Stimulated activated CD8-positive, alpha-beta memory T cell treated with anti-CD3 and anti-CD28 coated beads, Interleukin-7, amount 100 ng/mL, for 48 hours (primary cell): ENCODE results near the gene USP37.

Experiments
- DNase-seq, 2 donors: peaks; one replicate each; pipeline ENCODE4 v3.0.0-alpha.2; 2020; ENCODE audit warnings: low read depth in 1 of 2; ENCODE audit errors: extremely low read depth in 1 of 2

Gene USP37

GRCh38 chr2:218479595-218479994 lies 88.6 kb downstream of the USP37 start:
- no peak for DNase-seq

DNA sequence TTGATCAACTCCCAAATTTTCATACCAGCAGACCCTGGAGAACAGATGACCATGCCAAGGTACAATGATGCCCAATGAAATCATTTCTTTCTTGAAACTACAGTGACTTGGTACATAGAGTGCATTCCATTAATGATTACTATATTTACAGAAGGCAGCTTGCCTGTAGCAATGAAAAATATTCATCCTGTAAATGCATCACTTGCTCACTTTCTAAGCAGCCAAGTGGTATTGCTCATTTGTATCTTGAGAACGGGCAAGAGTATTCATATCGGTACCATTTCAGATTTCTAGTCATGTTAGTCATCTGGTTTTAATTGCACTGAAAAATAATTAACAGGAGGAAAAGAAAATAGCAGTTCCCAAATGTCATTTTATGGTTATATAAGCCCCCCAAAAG lies 89.6 kb downstream of the USP37 start:
- DNase-seq: no peak

GRCh38 chr2:218477247-218477646 lies 90.9 kb downstream of the USP37 start:
- DNase-seq: no peak

DNA sequence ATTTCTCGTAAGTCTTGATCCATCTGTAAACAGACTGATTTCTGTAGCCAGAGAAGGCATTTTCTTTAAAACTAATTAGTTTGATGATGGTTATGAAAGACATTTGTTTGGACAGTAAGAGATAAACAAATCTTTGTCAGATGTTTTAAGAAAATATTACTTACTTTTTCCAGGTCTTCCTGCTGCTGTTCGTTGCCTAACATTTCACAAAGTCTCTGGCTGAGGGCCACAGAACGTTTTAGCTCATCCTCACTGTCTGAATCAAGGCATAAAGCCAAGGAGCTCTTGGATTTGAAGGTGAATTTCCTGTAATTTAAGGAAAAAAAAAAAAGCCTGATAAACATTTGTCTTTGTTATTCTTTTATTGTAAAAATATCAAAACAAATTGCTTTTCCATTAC lies 91.5 kb downstream of the USP37 start:
- DNase-seq: no peak

GRCh38 chr2:218474527-218474926 lies 93.6 kb downstream of the USP37 start:
- no peak for DNase-seq

DNA sequence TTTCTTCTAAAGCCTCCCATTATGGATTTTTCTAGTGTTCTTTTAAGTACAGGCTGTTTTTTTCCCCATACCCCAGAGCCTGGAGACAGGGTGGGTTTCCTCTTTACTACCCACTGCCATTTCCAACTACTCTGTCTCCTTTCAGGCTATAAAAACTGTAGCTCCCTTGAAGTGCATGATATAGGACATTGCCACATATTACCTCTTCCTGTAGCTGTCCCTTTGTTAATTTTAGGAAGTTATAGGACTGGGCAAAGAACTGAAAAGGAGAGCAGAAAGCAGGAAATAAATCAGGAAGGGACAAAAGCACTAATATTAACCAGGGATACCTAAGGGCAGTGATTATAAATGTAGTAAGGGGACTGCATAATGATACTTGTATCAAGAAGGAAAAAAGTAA lies 95.2 kb downstream of the USP37 start:
- no peak for DNase-seq

DNA sequence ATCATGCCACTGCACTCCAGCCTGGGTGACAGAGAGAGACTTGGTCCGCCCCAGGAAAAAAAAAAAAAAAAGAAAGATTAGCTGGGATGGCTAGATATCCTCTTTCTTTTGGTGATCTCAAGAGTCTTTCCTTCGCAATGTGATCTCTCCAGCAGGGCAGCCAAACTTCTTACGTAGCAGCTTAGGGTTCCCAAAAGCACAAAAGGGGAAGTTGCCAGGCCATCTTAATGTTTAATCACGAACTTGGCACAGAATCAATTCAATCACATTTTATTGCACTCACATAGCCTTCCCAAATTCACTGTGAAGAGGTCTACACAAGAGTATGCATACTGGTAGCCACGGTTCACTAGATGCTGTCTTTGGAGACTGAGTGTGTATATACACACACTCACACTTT lies 96.2 kb downstream of the USP37 start:
- DNase-seq: no peak

- no peak for DNase-seq
Measured at GRCh38 chr2:218471036-218471435, 97.1 kb downstream of the USP37 start.

- DNase-seq: no peak
Measured at GRCh38 chr2:218470448-218470847, 97.7 kb downstream of the USP37 start.

DNA sequence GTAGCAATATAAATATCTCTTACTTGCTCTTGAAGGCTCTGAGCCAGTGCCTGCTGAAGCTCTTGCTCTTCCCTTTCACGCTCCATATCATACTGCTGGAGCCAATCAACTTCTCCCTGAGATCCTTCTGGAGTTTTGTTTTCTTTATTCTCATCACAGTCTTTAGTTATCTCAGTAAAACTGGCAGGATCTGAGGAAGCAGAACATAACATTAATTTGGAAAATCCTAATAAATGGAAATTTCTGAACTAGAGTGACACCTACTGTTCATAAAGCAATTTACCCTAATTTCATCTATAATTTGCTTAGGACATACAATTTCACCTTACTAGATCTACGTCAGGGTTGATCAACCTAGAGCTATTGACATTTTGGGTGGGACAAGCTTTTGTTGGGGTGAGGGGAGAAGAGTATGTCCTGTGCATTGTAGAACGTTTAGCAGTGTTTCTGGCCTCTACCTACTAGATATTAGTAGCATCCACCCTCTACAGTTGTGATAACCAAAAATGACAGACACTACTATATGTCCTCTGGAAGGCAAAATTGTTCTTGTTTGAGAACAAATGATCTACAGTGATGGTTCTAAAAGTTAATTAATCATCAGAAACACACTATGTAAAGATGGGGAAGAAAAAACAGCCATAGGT lies 102.0 kb downstream of the USP37 start:
- DNase-seq: no peak

GRCh38 chr2:218458598-218458997 lies 109.6 kb downstream of the USP37 start:
- DNase-seq: no peak

DNA sequence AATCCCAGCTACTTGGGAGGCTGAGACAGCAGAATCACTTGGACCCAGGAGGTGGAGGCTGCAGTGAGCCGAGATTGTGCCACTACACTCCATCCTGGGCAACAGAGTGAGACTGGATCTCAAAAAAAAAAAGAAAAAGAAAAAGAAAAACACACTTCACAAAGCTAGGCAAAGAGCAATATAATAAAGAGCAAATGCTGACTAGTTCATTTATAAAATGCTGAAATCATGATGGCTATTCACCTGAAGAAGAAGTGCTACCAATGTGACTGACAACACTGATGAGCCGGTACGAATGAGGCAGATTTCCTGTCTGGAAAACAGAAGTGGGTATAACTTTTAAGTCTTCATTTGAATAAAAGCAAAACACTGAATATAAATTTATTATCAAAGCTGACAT lies 111.3 kb downstream of the USP37 start:
- no peak for DNase-seq

DNA sequence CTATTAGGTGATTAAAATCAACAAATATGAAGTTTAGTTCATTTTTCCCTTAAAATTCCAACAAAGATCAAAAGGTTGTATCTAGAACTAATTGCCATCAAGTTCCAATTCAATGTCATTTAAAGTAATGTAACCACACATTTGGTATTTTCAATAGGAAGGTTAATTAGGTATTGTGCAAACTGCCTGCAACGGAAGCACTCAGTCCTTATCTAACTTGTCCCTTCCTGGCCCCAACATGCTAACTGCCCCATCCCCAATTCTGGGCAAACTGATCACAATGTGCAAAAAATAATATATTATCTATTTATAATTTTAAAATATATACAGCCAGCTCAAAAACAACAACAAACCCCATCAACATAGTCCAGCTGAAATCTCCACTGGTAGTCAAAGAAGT lies 116.1 kb downstream of the USP37 start:
- no peak for DNase-seq

GRCh38 chr2:218448934-218449333 lies 119.2 kb downstream of the USP37 start:
- no peak for DNase-seq

- DNase-seq: no peak
Measured at GRCh38 chr2:218447072-218447471, 121.1 kb downstream of the USP37 start.

DNA sequence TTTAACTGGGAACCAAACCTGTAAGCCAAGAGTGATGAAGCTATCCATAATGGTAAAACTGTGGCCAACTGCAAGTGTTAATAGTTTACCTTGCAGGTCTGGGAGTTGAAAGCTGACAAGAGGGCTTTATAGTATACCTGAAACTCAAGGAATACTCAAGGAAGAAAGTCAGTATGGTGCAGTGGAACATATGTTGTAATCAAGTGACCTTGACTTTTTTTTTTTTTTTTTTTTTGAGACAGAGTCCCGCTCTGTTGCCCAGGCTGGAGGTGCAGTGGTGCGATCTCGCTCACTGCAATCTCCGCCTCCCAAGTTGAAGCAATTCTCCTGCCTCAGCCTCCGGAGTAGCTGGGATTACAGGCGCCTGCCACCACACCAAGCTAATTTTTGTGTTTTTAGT lies 121.6 kb downstream of the USP37 start:
- no peak for DNase-seq

DNA sequence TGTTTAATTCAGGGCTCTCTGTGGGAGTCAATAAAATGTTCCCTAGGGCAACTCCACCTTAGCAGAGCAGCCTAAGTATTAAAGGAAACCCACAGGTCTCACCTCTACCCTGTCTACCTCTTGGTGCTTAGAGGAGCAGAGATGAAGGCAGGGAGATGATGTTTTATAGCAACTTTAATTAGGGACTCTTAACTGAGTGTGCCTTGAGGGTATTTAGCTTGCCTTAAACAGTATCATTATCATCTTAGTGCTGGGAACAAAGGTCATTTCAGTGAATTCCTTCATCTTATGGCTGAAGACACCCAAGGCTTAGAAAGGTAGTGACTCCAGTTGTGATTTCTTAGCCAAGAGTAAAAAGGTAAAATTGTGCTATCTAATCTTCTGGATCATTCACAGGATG lies 122.5 kb downstream of the USP37 start:
- no peak for DNase-seq

GRCh38 chr2:218444692-218445357 lies 123.3 kb downstream of the USP37 start:
- DNase-seq: no peak

GRCh38 chr2:218438596-218438995 lies 129.6 kb downstream of the USP37 start:
- no peak for DNase-seq

GRCh38 chr2:218437969-218438368 lies 130.2 kb downstream of the USP37 start:
- no peak for DNase-seq

GRCh38 chr2:218436992-218437391 lies 131.2 kb downstream of the USP37 start:
- no peak for DNase-seq

DNA sequence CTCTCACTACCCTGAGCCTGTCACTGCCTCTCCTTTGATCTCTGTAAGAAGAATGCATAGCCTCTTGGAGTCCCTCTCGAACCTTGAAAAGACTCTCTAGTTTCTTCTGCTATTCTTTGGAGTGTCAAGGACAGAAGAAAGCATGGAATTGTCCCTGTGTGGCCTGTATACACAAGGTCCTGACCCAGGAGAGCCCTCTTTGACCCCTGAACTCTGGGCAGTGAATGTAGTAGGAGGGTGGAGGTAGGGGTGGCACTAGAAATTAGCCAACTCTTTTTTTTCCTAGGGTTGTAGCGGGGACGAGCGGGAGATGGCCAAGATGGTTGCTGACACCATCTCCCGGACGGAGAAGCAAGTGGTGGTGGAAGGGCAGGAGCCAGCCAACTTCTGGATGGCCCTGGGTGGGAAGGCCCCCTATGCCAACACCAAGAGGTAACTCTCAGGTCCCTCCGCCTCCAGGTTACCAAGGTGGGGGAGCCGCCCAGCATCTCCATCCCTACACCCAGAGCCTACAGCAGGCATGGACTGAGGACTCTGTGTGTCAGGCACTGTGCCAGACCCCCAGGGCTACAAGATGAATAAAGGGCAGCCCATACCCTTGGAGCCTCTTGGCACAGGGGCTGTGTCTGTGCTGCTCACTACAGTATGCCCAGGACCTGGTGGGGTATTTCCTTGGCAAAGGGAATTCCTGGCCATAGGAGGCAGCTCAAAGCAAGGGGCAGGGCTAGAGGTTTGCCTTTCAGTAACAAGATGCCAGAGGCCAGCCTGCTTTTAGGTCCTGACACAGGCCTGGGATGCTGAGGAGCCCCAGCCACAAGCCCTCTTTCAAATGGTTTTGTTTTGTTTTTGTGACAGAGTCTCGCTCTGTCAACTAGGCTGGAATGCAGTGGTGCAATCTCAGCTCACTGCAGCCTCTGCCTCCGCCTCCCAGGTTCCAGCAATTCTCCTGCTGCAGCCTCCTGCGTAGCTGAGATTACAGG lies 132.9 kb downstream of the USP37 start:
- no peak for DNase-seq
